CD14-positive monocyte (primary cell): ENCODE measurements around the gene HOXB13. TPM values are rescaled to one million over a fixed set of nuclear protein-coding genes. Genes with fewer than 3 reads are reported as not detected.

Experiments used
- DNase-seq, 3 donors: peaks; one replicate each; pipeline ENCODE4 v3.0.0-alpha.2; 2011 to 2022
- H2AFZ ChIP-seq: 2 replicates; pipeline ENCODE4 v1.6.0; 2012; ENCODE audit warnings: mild to moderate bottlenecking, low read depth, low read length, inconsistent platforms; ENCODE audit not compliant: insufficient read depth, poor library complexity, severe bottlenecking
- H3K27ac ChIP-seq, 2 donors: 1 replicate in 1 of 2; 2 replicates in 1 of 2; pipeline ENCODE4 v1.5.1; 2012 to 2013; ENCODE audit warnings: low read length in 2 of 2, control low read depth in 1 of 2, inconsistent platforms in 1 of 2, low read depth in 1 of 2, mild to moderate bottlenecking in 1 of 2
- H3K27me3 ChIP-seq, 2 donors: one replicate each; pipeline versions ENCODE4 v1.6.0 to v1.6.1; 2011 to 2013; ENCODE audit warnings: low read length in 2 of 2; ENCODE audit not compliant: control insufficient read depth in 2 of 2, insufficient read depth in 2 of 2
- H3K36me3 ChIP-seq, 2 donors: replicated peaks in 1 of 2; 1 replicate in 1 of 2; 2 replicates in 1 of 2; pipeline versions ENCODE4 v1.5.1 to v1.6.1; 2012 to 2013; ENCODE audit warnings: low read length in 2 of 2, control low read depth in 1 of 2, inconsistent platforms in 1 of 2, mild to moderate bottlenecking in 1 of 2; ENCODE audit not compliant: insufficient read depth in 2 of 2, control insufficient read depth in 1 of 2
- H3K4me1 ChIP-seq, 2 donors: 1 replicate in 1 of 2; 2 replicates in 1 of 2; pipeline versions ENCODE4 v1.5.1 to v1.6.1; 2012 to 2013; ENCODE audit warnings: low read length in 2 of 2, control low read depth in 1 of 2, inconsistent platforms in 1 of 2, mild to moderate bottlenecking in 1 of 2, moderate library complexity in 1 of 2; ENCODE audit not compliant: insufficient read depth in 2 of 2, control insufficient read depth in 1 of 2
- H3K4me2 ChIP-seq: replicated peaks from 2 replicates; pipeline ENCODE3; 2012; ENCODE audit warnings: low read length, moderate library complexity, mild to moderate bottlenecking; ENCODE audit not compliant: poor library complexity, severe bottlenecking; ENCODE audit errors: extremely low read depth
- H3K4me3 ChIP-seq, 3 experiments: fragments of 200-600 bp in 1 of 3; sonication (generic) in 1 of 3; replicated peaks in 1 of 3; 1 replicate in 2 of 3; 2 replicates in 1 of 3; pipeline ENCODE4 v1.5.1; 2011 to 2013; ENCODE audit warnings: low read length in 3 of 3, mild to moderate bottlenecking in 3 of 3, control low read depth in 2 of 3, low read depth in 2 of 3, inconsistent platforms in 1 of 3, moderate library complexity in 1 of 3
- H3K79me2 ChIP-seq: 2 replicates; pipeline ENCODE4 v1.6.0; 2012; ENCODE audit warnings: mild to moderate bottlenecking, control low read depth, inconsistent platforms, low read length, moderate library complexity; ENCODE audit not compliant: insufficient read depth
- H3K9ac ChIP-seq: 2 replicates; pipeline ENCODE4 v1.6.0; 2017; ENCODE audit warnings: low read length, mild to moderate bottlenecking; ENCODE audit not compliant: insufficient read depth, poor library complexity, severe bottlenecking
- H3K9me3 ChIP-seq, 2 donors: replicated peaks in 1 of 2; 1 replicate in 1 of 2; 2 replicates in 1 of 2; pipeline versions ENCODE4 v1.5.1 to v1.6.1; 2012 to 2013; ENCODE audit warnings: low read length in 2 of 2, control low read depth in 1 of 2; ENCODE audit not compliant: control insufficient read depth in 1 of 2, insufficient read depth in 1 of 2
- H4K20me1 ChIP-seq: 2 replicates; pipeline ENCODE4 v1.6.0; 2012; ENCODE audit warnings: mild to moderate bottlenecking, low read length, control low read depth, moderate library complexity; ENCODE audit not compliant: insufficient read depth
- H3K27ac Mint-ChIP-seq, 7 donors: one replicate each; pipeline ENCODE4 v1.8.0; 2020; ENCODE audit warnings: mild to moderate bottlenecking in 7 of 7, mixed read lengths in 7 of 7, moderate library complexity in 6 of 7, inconsistent platforms in 2 of 7
- H3K27me3 Mint-ChIP-seq, 3 donors: one replicate each; pipeline ENCODE4 v1.8.0; 2021 to 2022; ENCODE audit warnings: low read depth in 3 of 3, mild to moderate bottlenecking in 3 of 3, mixed read lengths in 3 of 3, moderate library complexity in 3 of 3, inconsistent platforms in 1 of 3
- H3K36me3 Mint-ChIP-seq, 2 donors: one replicate each; pipeline ENCODE4 v1.8.0; 2020; ENCODE audit warnings: mixed read lengths in 2 of 2, inconsistent platforms in 1 of 2, mild to moderate bottlenecking in 1 of 2
- H3K4me1 Mint-ChIP-seq: one replicate; pipeline ENCODE4 v1.8.0; 2020; ENCODE audit warnings: mild to moderate bottlenecking, mixed read lengths
- H3K4me3 Mint-ChIP-seq, 2 donors: one replicate each; pipeline ENCODE4 v1.8.0; 2020; ENCODE audit warnings: mild to moderate bottlenecking in 2 of 2, mixed read lengths in 2 of 2, moderate library complexity in 1 of 2
- H3K9me3 Mint-ChIP-seq, 7 donors: one replicate each; pipeline ENCODE4 v1.8.0; 2020 to 2022; ENCODE audit warnings: mixed read lengths in 7 of 7, mild to moderate bottlenecking in 6 of 7, moderate library complexity in 6 of 7, inconsistent platforms in 2 of 7
- WGBS: methylation state at CpG from one replicate; pipeline ENCODE4 v1.1.5; 2013; ENCODE audit warnings: missing lambda C conversion rate; ENCODE audit not compliant: insufficient coverage; 5-methylcytosine and 5-hydroxymethylcytosine counted together
- intact Hi-C, 2 donors: fragments of 100-400 bp; cut with micrococcal nuclease; formaldehyde crosslinking; loops; one replicate each; pipeline versions ENCODE4 v1.15.0 to v1.15.1; 2023
- polyA plus RNA-seq, 3 donors: library from polyadenylated mRNA; depleted of rRNA in 1 of 3; unstranded in 2 of 3; stranded (reverse) in 1 of 3; fragments of 300-500 nt in 2 of 3; fragments of >200 nt in 1 of 3; fragmentation: Illumina TruSeq in 2 of 3; gene quantifications; 1 replicate in 2 of 3; 2 replicates in 1 of 3; pipeline ENCODE4 v1.2.3, GENCODE V29; 2012 to 2021
- TF ChIP-seq, protein P1 (sequence below): fragments of 200-600 bp; IDR thresholded peaks from one replicate; pipeline ENCODE4 v1.8.0; 2022; ENCODE audit warnings: antibody characterized with exemption, mild to moderate bottlenecking

The HOXB13 gene
- polyA plus RNA-seq, 3 donors, result not detected

DNA sequence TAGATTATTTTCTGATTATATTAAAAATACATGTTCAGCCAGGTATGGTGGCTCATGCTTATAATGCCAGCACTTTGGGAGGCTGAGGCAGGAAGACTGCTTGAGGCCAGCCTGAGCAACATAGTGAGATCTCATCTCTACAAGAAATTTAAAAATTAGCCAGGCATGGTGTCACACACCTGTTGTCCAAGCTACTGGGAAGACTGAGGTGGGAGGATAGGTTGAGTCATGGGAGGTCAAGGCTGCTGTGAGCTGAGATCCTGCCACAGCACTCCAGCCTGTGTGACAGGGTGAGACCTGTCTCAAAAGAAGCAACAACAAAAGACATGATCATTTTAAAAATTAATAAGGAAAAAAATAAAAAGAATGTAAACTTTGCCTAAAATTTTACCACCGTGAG is 46.9 kb downstream of the HOXB13 start:
- Histone ChIP-seq H3K79me2 (no peaks in the 10 kb centered on the region), H3K9me3 (no peaks in the 10 kb centered on the region), H2AFZ (no peak overlapping the region), H4K20me1 (no peaks in the 10 kb centered on the region), H3K27ac (no peak overlapping the region), H3K27me3 (peaks cover 19 to 41% of the 10 kb centered on the region in 2 donors), H3K4me3 (no peak overlapping the region), H3K4me1 (peaks cover 0 to 3% of the 10 kb centered on the region in 2 donors), H3K4me2 (no peak overlapping the region), H3K36me3 (no peaks in the 10 kb centered on the region), H3K9ac (no peak overlapping the region)
- DNase-seq, result no peak
- TF ChIP-seq, protein P1, sequence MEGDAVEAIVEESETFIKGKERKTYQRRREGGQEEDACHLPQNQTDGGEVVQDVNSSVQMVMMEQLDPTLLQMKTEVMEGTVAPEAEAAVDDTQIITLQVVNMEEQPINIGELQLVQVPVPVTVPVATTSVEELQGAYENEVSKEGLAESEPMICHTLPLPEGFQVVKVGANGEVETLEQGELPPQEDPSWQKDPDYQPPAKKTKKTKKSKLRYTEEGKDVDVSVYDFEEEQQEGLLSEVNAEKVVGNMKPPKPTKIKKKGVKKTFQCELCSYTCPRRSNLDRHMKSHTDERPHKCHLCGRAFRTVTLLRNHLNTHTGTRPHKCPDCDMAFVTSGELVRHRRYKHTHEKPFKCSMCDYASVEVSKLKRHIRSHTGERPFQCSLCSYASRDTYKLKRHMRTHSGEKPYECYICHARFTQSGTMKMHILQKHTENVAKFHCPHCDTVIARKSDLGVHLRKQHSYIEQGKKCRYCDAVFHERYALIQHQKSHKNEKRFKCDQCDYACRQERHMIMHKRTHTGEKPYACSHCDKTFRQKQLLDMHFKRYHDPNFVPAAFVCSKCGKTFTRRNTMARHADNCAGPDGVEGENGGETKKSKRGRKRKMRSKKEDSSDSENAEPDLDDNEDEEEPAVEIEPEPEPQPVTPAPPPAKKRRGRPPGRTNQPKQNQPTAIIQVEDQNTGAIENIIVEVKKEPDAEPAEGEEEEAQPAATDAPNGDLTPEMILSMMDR, result no peak
- no CpG with 5 or more reads among the region's 1 CpG for WGBS
- peaks cover 28 to 53% (median 41%) of the 10 kb centered on the region in 3 donors for H3K27me3 Mint-ChIP-seq
- H3K36me3 Mint-ChIP-seq, result no peaks in the 10 kb centered on the region
- no peak overlapping the region for H3K27ac Mint-ChIP-seq
- intact Hi-C loops, result no loop called here
- peaks cover 0 to 3% (median 0%) of the 10 kb centered on the region in 7 donors for H3K9me3 Mint-ChIP-seq
- no peak overlapping the region for H3K4me3 Mint-ChIP-seq
- peaks cover 2% of the 10 kb centered on the region for H3K4me1 Mint-ChIP-seq

DNA sequence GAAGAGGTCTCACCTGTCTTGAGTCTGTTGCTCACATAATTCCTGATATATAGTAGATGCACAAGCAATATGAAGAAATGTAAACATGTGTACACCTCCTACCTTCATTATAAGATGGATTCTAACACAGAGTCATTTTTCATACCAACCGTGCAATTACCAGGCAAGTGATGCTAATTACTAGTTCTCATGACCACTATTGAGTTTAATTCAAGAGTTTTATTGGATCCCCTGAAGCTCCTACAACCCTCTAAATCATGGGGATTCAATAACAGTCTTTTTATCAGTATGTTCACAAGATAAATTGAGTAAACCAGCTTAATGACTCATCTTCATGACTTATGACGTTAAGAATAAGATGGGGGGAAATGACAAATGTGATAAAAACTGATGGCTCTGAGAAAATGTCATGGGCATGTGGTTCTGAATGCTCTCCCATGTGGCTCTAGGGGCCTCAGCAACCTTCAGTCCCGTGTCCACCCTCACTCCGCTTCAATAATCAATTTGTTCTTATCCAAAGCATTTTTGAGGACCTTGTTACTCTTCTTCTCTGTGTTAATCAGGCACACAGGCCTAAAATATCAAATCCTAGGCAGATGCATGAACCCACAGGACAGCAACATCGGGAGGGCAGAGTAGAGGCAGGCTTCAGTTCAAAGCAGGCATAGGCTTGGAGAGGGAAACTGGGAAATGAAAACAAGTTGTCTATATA is 49.0 kb downstream of the HOXB13 start:
- Mint-ChIP-seq H3K9me3 (peaks cover 0 to 3% (median 0%) of the 10 kb centered on the region in 7 donors), H3K27me3 (peaks cover 29 to 68% (median 48%) of the 10 kb centered on the region in 3 donors), H3K36me3 (no peaks in the 10 kb centered on the region), H3K27ac (no peak overlapping the region), H3K4me1 (peaks cover 2% of the 10 kb centered on the region), H3K4me3 (no peak overlapping the region)
- Histone ChIP-seq H3K27me3 (peaks cover 19 to 53% of the 10 kb centered on the region in 2 donors), H2AFZ (no peak overlapping the region), H3K9ac (no peak overlapping the region), H3K4me3 (no peak overlapping the region), H3K36me3 (no peaks in the 10 kb centered on the region), H3K4me1 (peaks cover 0 to 3% of the 10 kb centered on the region in 2 donors), H3K79me2 (no peaks in the 10 kb centered on the region), H3K27ac (no peak overlapping the region), H3K4me2 (no peak overlapping the region), H4K20me1 (no peaks in the 10 kb centered on the region), H3K9me3 (no peaks in the 10 kb centered on the region)
- 86% methylated on average over 2 of the region's 5 CpGs for WGBS
- TF ChIP-seq, protein P1, result no peak
- DNase-seq, result no peak
- intact Hi-C loops, result loop anchor here (2.0 to 10.0 kb wide), 4 partner anchors 108 to 355 kb away; no protein-coding TSS in a partner anchor
